ENCODE results near the gene NELL1.

Gene NELL1

GRCh38 chr11:20731676-20732215, 62.4 kb downstream of the NELL1 start:
- no peak for DNase-seq
- no peak overlapping the region for H4K8ac ChIP-seq (ENCODE audit: low read length)

GRCh38 chr11:20739107-20739506, 69.7 kb downstream of the NELL1 start:
- Histone ChIP-seq H2BK120ac (ENCODE audit: low read depth, low read length) (no peak overlapping the region), H3K14ac (ENCODE audit: low read length in 2 of 2) (no peak overlapping the region), H2AK5ac (ENCODE audit: low read length, severe bottlenecking) (no peak overlapping the region), H2BK12ac (ENCODE audit: low read length in 2 of 2) (no peak overlapping the region), H3K4me1 (ENCODE audit: control insufficient read depth, insufficient read depth, low read depth, low read length) (no peaks in the 10 kb centered on the region), H3K9me3 (ENCODE audit: control insufficient read depth, low read length) (no peaks in the 10 kb centered on the region), H3K18ac (ENCODE audit: low read depth in 1 of 2, low read length in 2 of 2) (no peak overlapping the region), H3K4me2 (ENCODE audit: low read length, poor library complexity, severe bottlenecking) (no peak overlapping the region), H3K27ac (ENCODE audit: low read length, poor library complexity, severe bottlenecking) (no peak overlapping the region), H3K23ac (ENCODE audit: low read length in 2 of 2) (no peak overlapping the region), H3K4me3 (ENCODE audit: insufficient read depth in 1 of 2, low read depth in 1 of 2, low read length in 2 of 2) (no peak overlapping the region), H3K79me1 (replicated peaks; ENCODE audit: low read length, poor library complexity, severe bottlenecking) (no peaks in the 10 kb centered on the region), H2AFZ (ENCODE audit: low read depth, low read length) (no peak overlapping the region), H3K36me3 (ENCODE audit: control insufficient read depth in 1 of 2, insufficient read depth in 2 of 2, low read depth in 1 of 2, low read length in 2 of 2) (no peaks in the 10 kb centered on the region), H3K4ac (ENCODE audit: low read depth in 1 of 2, low read length in 2 of 2) (no peak overlapping the region), H3K9ac (ENCODE audit: low read length) (no peak overlapping the region), H2BK5ac (ENCODE audit: low read depth, low read length, poor library complexity, severe bottlenecking) (no peak overlapping the region), H4K8ac (ENCODE audit: low read length) (no peak overlapping the region), H4K91ac (ENCODE audit: low read length) (no peak overlapping the region), H2BK15ac (ENCODE audit: low read depth, poor library complexity, severe bottlenecking) (no peak overlapping the region), H3K27me3 (ENCODE audit: control insufficient read depth in 1 of 2, insufficient read depth in 1 of 2, low read length in 2 of 2) (no peaks in the 10 kb centered on the region)
- WGBS: 62% methylated on average over 8 of the region's 8 CpGs
- no peak for DNase-seq

More at GRCh38 chr11:20731676-20732215, 62.4 kb downstream of the NELL1 start:
- no peak overlapping the region for H2BK15ac ChIP-seq (ENCODE audit: low read depth, poor library complexity, severe bottlenecking)
- H3K4ac ChIP-seq (ENCODE audit: low read depth in 1 of 2, low read length in 2 of 2): no peak overlapping the region
- H4K91ac ChIP-seq (ENCODE audit: low read length): no peak overlapping the region
- H3K79me1 ChIP-seq (replicated peaks; ENCODE audit: low read length, poor library complexity, severe bottlenecking): no peaks in the 10 kb centered on the region
- no peak overlapping the region for H2AFZ ChIP-seq (ENCODE audit: low read depth, low read length)
- H2BK120ac ChIP-seq (ENCODE audit: low read depth, low read length): no peak overlapping the region
- no peak overlapping the region for H3K4me3 ChIP-seq (ENCODE audit: insufficient read depth in 1 of 2, low read depth in 1 of 2, low read length in 2 of 2)
- no peak overlapping the region for H3K4me2 ChIP-seq (ENCODE audit: low read length, poor library complexity, severe bottlenecking)
- no peak overlapping the region for H3K27ac ChIP-seq (ENCODE audit: low read length, poor library complexity, severe bottlenecking)
- no peak overlapping the region for H3K18ac ChIP-seq (ENCODE audit: low read depth in 1 of 2, low read length in 2 of 2)
- no peaks in the 10 kb centered on the region for H3K36me3 ChIP-seq (ENCODE audit: control insufficient read depth in 1 of 2, insufficient read depth in 2 of 2, low read depth in 1 of 2, low read length in 2 of 2)
- no peak overlapping the region for H2BK5ac ChIP-seq (ENCODE audit: low read depth, low read length, poor library complexity, severe bottlenecking)
- H3K9ac ChIP-seq (ENCODE audit: low read length): no peak overlapping the region
- H3K14ac ChIP-seq (ENCODE audit: low read length in 2 of 2): no peak overlapping the region
- no peak overlapping the region for H2BK12ac ChIP-seq (ENCODE audit: low read length in 2 of 2)
- no peak overlapping the region for H3K23ac ChIP-seq (ENCODE audit: low read length in 2 of 2)
- H3K4me1 ChIP-seq (ENCODE audit: control insufficient read depth, insufficient read depth, low read depth, low read length): no peaks in the 10 kb centered on the region
- no peaks in the 10 kb centered on the region for H3K9me3 ChIP-seq (ENCODE audit: control insufficient read depth, low read length)
- 69% methylated on average over 3 of the region's 5 CpGs for WGBS
- H2AK5ac ChIP-seq (ENCODE audit: low read length, severe bottlenecking): no peak overlapping the region
- no peaks in the 10 kb centered on the region for H3K27me3 ChIP-seq (ENCODE audit: control insufficient read depth in 1 of 2, insufficient read depth in 1 of 2, low read length in 2 of 2)

GRCh38 chr11:20739577-20739976, 70.2 kb downstream of the NELL1 start:
- H3K14ac ChIP-seq (ENCODE audit: low read length in 2 of 2): no peak overlapping the region
- no peaks in the 10 kb centered on the region for H3K4me1 ChIP-seq (ENCODE audit: control insufficient read depth, insufficient read depth, low read depth, low read length)
- H3K9ac ChIP-seq (ENCODE audit: low read length): no peak overlapping the region
- H3K27me3 ChIP-seq (ENCODE audit: control insufficient read depth in 1 of 2, insufficient read depth in 1 of 2, low read length in 2 of 2): no peaks in the 10 kb centered on the region
- H3K23ac ChIP-seq (ENCODE audit: low read length in 2 of 2): no peak overlapping the region
- H3K4me2 ChIP-seq (ENCODE audit: low read length, poor library complexity, severe bottlenecking): no peak overlapping the region
- no peak overlapping the region for H4K91ac ChIP-seq (ENCODE audit: low read length)
- no peak overlapping the region for H3K4me3 ChIP-seq (ENCODE audit: insufficient read depth in 1 of 2, low read depth in 1 of 2, low read length in 2 of 2)
- H3K18ac ChIP-seq (ENCODE audit: low read depth in 1 of 2, low read length in 2 of 2): no peak overlapping the region
- H2AFZ ChIP-seq (ENCODE audit: low read depth, low read length): no peak overlapping the region
- WGBS: 82% methylated on average over 1 of the region's 4 CpGs
- no peak overlapping the region for H2BK12ac ChIP-seq (ENCODE audit: low read length in 2 of 2)
- H3K36me3 ChIP-seq (ENCODE audit: control insufficient read depth in 1 of 2, insufficient read depth in 2 of 2, low read depth in 1 of 2, low read length in 2 of 2): no peaks in the 10 kb centered on the region
- H3K9me3 ChIP-seq (ENCODE audit: control insufficient read depth, low read length): no peaks in the 10 kb centered on the region
- H2BK5ac ChIP-seq (ENCODE audit: low read depth, low read length, poor library complexity, severe bottlenecking): no peak overlapping the region
- no peak overlapping the region for H3K4ac ChIP-seq (ENCODE audit: low read depth in 1 of 2, low read length in 2 of 2)
- no peak overlapping the region for H2BK15ac ChIP-seq (ENCODE audit: low read depth, poor library complexity, severe bottlenecking)
- no peak overlapping the region for H3K27ac ChIP-seq (ENCODE audit: low read length, poor library complexity, severe bottlenecking)
- no peak for DNase-seq
- no peak overlapping the region for H4K8ac ChIP-seq (ENCODE audit: low read length)
- no peak overlapping the region for H2BK120ac ChIP-seq (ENCODE audit: low read depth, low read length)
- no peaks in the 10 kb centered on the region for H3K79me1 ChIP-seq (replicated peaks; ENCODE audit: low read length, poor library complexity, severe bottlenecking)
- no peak overlapping the region for H2AK5ac ChIP-seq (ENCODE audit: low read length, severe bottlenecking)

GRCh38 chr11:20754933-20755332, 85.5 kb downstream of the NELL1 start:
- H2BK5ac ChIP-seq (ENCODE audit: low read depth, low read length, poor library complexity, severe bottlenecking): no peak overlapping the region
- no peaks in the 10 kb centered on the region for H3K36me3 ChIP-seq (ENCODE audit: control insufficient read depth in 1 of 2, insufficient read depth in 2 of 2, low read depth in 1 of 2, low read length in 2 of 2)
- no peak overlapping the region for H2AFZ ChIP-seq (ENCODE audit: low read depth, low read length)
- no peaks in the 10 kb centered on the region for H3K9me3 ChIP-seq (ENCODE audit: control insufficient read depth, low read length)
- H2BK12ac ChIP-seq (ENCODE audit: low read length in 2 of 2): no peak overlapping the region
- no peak overlapping the region for H3K4me3 ChIP-seq (ENCODE audit: insufficient read depth in 1 of 2, low read depth in 1 of 2, low read length in 2 of 2)
- no peak overlapping the region for H3K9ac ChIP-seq (ENCODE audit: low read length)
- no peak overlapping the region for H4K8ac ChIP-seq (ENCODE audit: low read length)
- H3K27ac ChIP-seq (ENCODE audit: low read length, poor library complexity, severe bottlenecking): no peak overlapping the region
- no peaks in the 10 kb centered on the region for H3K27me3 ChIP-seq (ENCODE audit: control insufficient read depth in 1 of 2, insufficient read depth in 1 of 2, low read length in 2 of 2)
- no peak overlapping the region for H3K4me2 ChIP-seq (ENCODE audit: low read length, poor library complexity, severe bottlenecking)
- no peak overlapping the region for H2AK5ac ChIP-seq (ENCODE audit: low read length, severe bottlenecking)
- H2BK15ac ChIP-seq (ENCODE audit: low read depth, poor library complexity, severe bottlenecking): no peak overlapping the region
- no peak overlapping the region for H2BK120ac ChIP-seq (ENCODE audit: low read depth, low read length)
- no peak overlapping the region for H3K23ac ChIP-seq (ENCODE audit: low read length in 2 of 2)
- no peaks in the 10 kb centered on the region for H3K79me1 ChIP-seq (replicated peaks; ENCODE audit: low read length, poor library complexity, severe bottlenecking)
- H3K4ac ChIP-seq (ENCODE audit: low read depth in 1 of 2, low read length in 2 of 2): no peak overlapping the region
- no peak overlapping the region for H4K91ac ChIP-seq (ENCODE audit: low read length)
- H3K4me1 ChIP-seq (ENCODE audit: control insufficient read depth, insufficient read depth, low read depth, low read length): no peaks in the 10 kb centered on the region
- 11% methylated on average over 3 of the region's 6 CpGs for WGBS
- H3K18ac ChIP-seq (ENCODE audit: low read depth in 1 of 2, low read length in 2 of 2): no peak overlapping the region
- H3K14ac ChIP-seq (ENCODE audit: low read length in 2 of 2): no peak overlapping the region
- no peak for DNase-seq

All from mesenchymal stem cell (in vitro differentiated cells and primary cell).